HL-60 (cell line): ENCODE measurements around the gene RDH8.

Source experiments
- GABPA ChIP-seq: IDR thresholded peaks from 2 replicates; pipeline ENCODE4 v1.6.1; 2012; ENCODE audit warnings: low read depth
- POLR2AphosphoS5 ChIP-seq: IDR thresholded peaks from 2 replicates; pipeline ENCODE4 v1.6.1; 2012; ENCODE audit warnings: low read depth
- SPI1 ChIP-seq: IDR thresholded peaks from 2 replicates; pipeline ENCODE4 v1.6.1; 2012; ENCODE audit warnings: low read depth, mild to moderate bottlenecking, borderline replicate concordance
- TF ChIP-seq, protein P1 (sequence below): IDR thresholded peaks from one replicate; pipeline ENCODE4 v1.5.1; 2011; ENCODE audit warnings: low read length, control low read depth, inconsistent platforms; ENCODE audit not compliant: insufficient read depth
- TF ChIP-seq, protein P2 (sequence below): IDR thresholded peaks from 2 replicates; pipeline ENCODE4 v1.6.1; 2012; ENCODE audit warnings: low read depth; ENCODE audit not compliant: insufficient replicate concordance

DNA sequence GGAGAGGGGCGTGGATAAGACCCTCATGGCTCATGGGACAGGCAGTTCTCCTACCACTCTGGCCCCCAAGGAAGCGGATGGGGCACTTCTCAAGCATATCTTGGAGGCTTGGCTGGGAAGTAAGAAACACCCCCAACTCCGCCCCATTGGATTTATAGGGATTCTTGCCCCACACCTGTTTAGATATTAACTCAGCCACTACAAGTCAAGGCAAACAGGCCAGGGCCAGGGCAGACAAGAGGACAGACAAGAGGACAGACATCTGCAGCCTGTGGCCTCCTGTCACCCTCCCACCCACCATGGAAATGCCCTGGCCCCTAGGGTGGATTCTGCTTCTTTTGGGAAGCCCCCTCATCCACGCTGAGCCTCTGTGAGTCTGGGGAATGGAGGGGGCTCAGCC, 24.1 kb downstream of the RDH8 start:
- TF ChIP-seq GABPA, result no peak
- TF ChIP-seq, protein P1, sequence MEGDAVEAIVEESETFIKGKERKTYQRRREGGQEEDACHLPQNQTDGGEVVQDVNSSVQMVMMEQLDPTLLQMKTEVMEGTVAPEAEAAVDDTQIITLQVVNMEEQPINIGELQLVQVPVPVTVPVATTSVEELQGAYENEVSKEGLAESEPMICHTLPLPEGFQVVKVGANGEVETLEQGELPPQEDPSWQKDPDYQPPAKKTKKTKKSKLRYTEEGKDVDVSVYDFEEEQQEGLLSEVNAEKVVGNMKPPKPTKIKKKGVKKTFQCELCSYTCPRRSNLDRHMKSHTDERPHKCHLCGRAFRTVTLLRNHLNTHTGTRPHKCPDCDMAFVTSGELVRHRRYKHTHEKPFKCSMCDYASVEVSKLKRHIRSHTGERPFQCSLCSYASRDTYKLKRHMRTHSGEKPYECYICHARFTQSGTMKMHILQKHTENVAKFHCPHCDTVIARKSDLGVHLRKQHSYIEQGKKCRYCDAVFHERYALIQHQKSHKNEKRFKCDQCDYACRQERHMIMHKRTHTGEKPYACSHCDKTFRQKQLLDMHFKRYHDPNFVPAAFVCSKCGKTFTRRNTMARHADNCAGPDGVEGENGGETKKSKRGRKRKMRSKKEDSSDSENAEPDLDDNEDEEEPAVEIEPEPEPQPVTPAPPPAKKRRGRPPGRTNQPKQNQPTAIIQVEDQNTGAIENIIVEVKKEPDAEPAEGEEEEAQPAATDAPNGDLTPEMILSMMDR, result no peak
- TF ChIP-seq POLR2AphosphoS5, result no peak
- TF ChIP-seq, protein P2, sequence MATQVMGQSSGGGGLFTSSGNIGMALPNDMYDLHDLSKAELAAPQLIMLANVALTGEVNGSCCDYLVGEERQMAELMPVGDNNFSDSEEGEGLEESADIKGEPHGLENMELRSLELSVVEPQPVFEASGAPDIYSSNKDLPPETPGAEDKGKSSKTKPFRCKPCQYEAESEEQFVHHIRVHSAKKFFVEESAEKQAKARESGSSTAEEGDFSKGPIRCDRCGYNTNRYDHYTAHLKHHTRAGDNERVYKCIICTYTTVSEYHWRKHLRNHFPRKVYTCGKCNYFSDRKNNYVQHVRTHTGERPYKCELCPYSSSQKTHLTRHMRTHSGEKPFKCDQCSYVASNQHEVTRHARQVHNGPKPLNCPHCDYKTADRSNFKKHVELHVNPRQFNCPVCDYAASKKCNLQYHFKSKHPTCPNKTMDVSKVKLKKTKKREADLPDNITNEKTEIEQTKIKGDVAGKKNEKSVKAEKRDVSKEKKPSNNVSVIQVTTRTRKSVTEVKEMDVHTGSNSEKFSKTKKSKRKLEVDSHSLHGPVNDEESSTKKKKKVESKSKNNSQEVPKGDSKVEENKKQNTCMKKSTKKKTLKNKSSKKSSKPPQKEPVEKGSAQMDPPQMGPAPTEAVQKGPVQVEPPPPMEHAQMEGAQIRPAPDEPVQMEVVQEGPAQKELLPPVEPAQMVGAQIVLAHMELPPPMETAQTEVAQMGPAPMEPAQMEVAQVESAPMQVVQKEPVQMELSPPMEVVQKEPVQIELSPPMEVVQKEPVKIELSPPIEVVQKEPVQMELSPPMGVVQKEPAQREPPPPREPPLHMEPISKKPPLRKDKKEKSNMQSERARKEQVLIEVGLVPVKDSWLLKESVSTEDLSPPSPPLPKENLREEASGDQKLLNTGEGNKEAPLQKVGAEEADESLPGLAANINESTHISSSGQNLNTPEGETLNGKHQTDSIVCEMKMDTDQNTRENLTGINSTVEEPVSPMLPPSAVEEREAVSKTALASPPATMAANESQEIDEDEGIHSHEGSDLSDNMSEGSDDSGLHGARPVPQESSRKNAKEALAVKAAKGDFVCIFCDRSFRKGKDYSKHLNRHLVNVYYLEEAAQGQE, result no peak
- TF ChIP-seq SPI1, result no peak
